Tibial nerve (tissue), 4 donors: ENCODE data around the gene ASS1. TPM values are rescaled to one million over a fixed set of nuclear protein-coding genes. Genes with fewer than 3 reads are reported as not detected.

ENCODE experiments used
- DNase-seq, 2 donors: peaks; one replicate each; pipeline ENCODE4 v3.0.0-alpha.2; 2019; ENCODE audit warnings: low spot score in 2 of 2
- H3K27ac ChIP-seq, 4 donors: fragments of 200-600 bp; sonication (generic) in 3 of 4; one replicate each; pipeline ENCODE4 v1.5.1; 2017 to 2019; ENCODE audit warnings: mild to moderate bottlenecking in 1 of 4
- H3K27me3 ChIP-seq, 2 donors: fragments of 200-600 bp; sonication (generic) in 1 of 2; one replicate each; pipeline versions ENCODE4 v1.5.1 to v1.6.0; 2017 to 2019
- H3K36me3 ChIP-seq, 3 donors: fragments of 200-600 bp; sonication (generic); one replicate each; pipeline ENCODE4 v1.5.1; 2018 to 2019
- H3K4me1 ChIP-seq, 4 donors: fragments of 200-600 bp; sonication (generic) in 3 of 4; one replicate each; pipeline ENCODE4 v1.5.1; 2017 to 2019
- H3K4me3 ChIP-seq, 4 donors: fragments of 200-600 bp; sonication (generic) in 3 of 4; one replicate each; pipeline ENCODE4 v1.5.1; 2017 to 2019; ENCODE audit warnings: mild to moderate bottlenecking in 1 of 4, moderate library complexity in 1 of 4
- H3K9me3 ChIP-seq, 4 donors: fragments of 200-600 bp; sonication (generic) in 3 of 4; one replicate each; pipeline ENCODE4 v1.5.1; 2017 to 2019
- EP300 ChIP-seq, 2 donors: sonication (generic); formaldehyde crosslinking; IDR thresholded peaks; one replicate each; pipeline ENCODE4 v1.6.1; 2017; ENCODE audit warnings: antibody characterized with exemption in 2 of 2, mild to moderate bottlenecking in 1 of 2
- POLR2A ChIP-seq, 2 donors: fragments of 450-650 bp; IDR thresholded peaks; one replicate each; pipeline ENCODE4 v1.6.1; 2017; ENCODE audit warnings: antibody characterized with exemption in 2 of 2, mild to moderate bottlenecking in 2 of 2, moderate library complexity in 2 of 2
- WGBS, 2 donors: methylation state at CpG; one replicate each; pipeline ENCODE4 v1.1.5; 2018; 5-methylcytosine and 5-hydroxymethylcytosine counted together
- total RNA-seq, 4 donors: library from RNA; depleted of rRNA; stranded (reverse); fragments of >200 nt; gene quantifications; one replicate each; pipeline ENCODE4 v1.1.0, GENCODE V29; 2016
- TF ChIP-seq, protein P1 (sequence below), 5 experiments: fragments of 200-600 bp in 3 of 5; fragments of 450-650 bp in 2 of 5; sonication (generic) in 3 of 5; IDR thresholded peaks; one replicate each; pipeline ENCODE4 v1.5.1; 2016 to 2019; ENCODE audit warnings: antibody characterized with exemption in 5 of 5, mild to moderate bottlenecking in 3 of 5, moderate library complexity in 2 of 5

The ASS1 gene
- total RNA-seq, 4 donors from 2014 or later: 170 to 375 (median 297) TPM

DNA sequence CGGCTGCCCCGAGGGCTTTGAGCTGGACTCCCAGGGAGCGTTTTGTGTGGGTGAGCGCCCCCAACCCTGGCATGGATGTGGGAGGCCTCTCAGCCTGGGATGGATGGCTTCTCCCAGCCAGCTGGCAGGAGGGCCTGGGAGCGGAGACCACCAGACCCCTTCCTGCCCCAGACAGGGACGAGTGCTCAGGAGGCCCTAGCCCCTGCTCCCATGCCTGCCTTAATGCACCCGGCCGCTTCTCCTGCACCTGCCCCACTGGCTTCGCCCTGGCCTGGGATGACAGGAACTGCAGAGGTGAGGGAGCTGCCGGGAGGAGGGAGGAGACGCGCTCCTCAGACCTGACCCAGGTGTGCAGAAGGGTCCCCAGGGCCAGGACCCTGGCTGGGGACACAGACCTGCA, 17.4 kb upstream of the ASS1 start:
- no peak for DNase-seq
- H3K9me3 ChIP-seq: peaks cover 0 to 22% (median 0%) of the 10 kb centered on the region in 4 donors
- TF ChIP-seq, protein P1, sequence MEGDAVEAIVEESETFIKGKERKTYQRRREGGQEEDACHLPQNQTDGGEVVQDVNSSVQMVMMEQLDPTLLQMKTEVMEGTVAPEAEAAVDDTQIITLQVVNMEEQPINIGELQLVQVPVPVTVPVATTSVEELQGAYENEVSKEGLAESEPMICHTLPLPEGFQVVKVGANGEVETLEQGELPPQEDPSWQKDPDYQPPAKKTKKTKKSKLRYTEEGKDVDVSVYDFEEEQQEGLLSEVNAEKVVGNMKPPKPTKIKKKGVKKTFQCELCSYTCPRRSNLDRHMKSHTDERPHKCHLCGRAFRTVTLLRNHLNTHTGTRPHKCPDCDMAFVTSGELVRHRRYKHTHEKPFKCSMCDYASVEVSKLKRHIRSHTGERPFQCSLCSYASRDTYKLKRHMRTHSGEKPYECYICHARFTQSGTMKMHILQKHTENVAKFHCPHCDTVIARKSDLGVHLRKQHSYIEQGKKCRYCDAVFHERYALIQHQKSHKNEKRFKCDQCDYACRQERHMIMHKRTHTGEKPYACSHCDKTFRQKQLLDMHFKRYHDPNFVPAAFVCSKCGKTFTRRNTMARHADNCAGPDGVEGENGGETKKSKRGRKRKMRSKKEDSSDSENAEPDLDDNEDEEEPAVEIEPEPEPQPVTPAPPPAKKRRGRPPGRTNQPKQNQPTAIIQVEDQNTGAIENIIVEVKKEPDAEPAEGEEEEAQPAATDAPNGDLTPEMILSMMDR (IDR thresholded peaks at IDR 0.05): no peak
- no peak for TF ChIP-seq EP300 (IDR thresholded peaks at IDR 0.05)
- no peak for TF ChIP-seq POLR2A (IDR thresholded peaks at IDR 0.05)
- WGBS, 2 donors: 81 to 92% methylated on average over 9 to 11 of the region's 12 CpGs
- peaks cover 0 to 3% of the 10 kb centered on the region in 2 donors for H3K27me3 ChIP-seq
- H3K27ac ChIP-seq: no peak overlapping the region
- H3K36me3 ChIP-seq: no peaks in the 10 kb centered on the region
- peaks cover 0 to 6% (median 0%) of the 10 kb centered on the region in 4 donors for H3K4me1 ChIP-seq
- no peak overlapping the region for H3K4me3 ChIP-seq

DNA sequence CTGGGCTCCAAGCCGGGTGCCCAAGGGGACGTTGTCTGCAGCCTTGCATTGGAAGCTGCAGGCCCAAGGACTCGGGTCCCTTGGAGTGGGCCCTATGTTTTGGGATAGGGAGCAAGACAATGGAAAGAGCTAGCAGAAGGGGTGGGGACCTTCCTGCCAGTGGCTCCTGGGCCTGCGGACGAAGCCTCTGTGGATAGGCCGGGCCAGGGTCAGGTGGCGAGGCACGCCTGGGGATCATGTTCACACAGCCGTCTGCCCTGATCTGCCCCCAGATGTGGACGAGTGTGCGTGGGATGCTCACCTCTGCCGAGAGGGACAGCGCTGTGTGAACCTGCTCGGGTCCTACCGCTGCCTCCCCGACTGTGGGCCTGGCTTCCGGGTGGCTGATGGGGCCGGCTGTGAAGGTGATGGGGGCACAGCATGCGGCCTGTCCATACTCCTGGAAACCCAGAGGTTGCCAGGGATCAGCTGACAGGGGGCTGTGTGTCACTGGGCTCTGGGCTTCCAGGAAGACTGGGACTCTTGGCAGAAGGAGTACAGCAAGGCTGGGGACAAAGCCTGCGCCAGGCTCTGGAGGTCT, 16.6 kb upstream of the ASS1 start:
- Histone ChIP-seq H3K36me3 (no peaks in the 10 kb centered on the region), H3K4me3 (no peak overlapping the region), H3K27me3 (peaks cover 0 to 9% of the 10 kb centered on the region in 2 donors), H3K9me3 (peaks cover 0 to 22% (median 0%) of the 10 kb centered on the region in 4 donors), H3K27ac (no peak overlapping the region), H3K4me1 (peaks cover 0 to 11% (median 1%) of the 10 kb centered on the region in 4 donors)
- 85 to 91% methylated on average over 12 to 18 of the region's 20 CpGs for WGBS, 2 donors
- no peak for DNase-seq
- no peak for TF ChIP-seq EP300 (IDR thresholded peaks at IDR 0.05)
- TF ChIP-seq POLR2A (IDR thresholded peaks at IDR 0.05): no peak
- TF ChIP-seq, protein P1 (IDR thresholded peaks at IDR 0.05): no peak

DNA sequence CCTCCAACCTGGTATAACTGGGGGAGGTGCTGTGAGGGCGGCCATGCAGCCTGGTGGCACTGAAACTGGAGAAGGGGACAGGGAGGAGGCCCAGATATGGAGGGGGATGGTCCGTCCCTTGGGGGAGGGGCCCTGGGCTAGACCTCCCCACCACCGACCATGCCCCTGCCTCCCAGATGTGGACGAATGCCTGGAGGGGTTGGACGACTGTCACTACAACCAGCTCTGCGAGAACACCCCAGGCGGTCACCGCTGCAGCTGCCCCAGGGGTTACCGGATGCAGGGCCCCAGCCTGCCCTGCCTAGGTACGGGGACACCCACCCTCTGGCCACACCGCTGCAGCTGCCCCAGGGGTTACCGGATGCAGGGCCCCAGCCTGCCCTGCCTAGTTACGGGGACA, 15.4 kb upstream of the ASS1 start:
- Histone ChIP-seq H3K9me3 (peaks cover 0 to 22% (median 0%) of the 10 kb centered on the region in 4 donors), H3K4me3 (no peak overlapping the region), H3K27me3 (peaks cover 0 to 19% of the 10 kb centered on the region in 2 donors), H3K36me3 (no peaks in the 10 kb centered on the region), H3K4me1 (peaks cover 0 to 19% (median 4%) of the 10 kb centered on the region in 4 donors), H3K27ac (no peak overlapping the region)
- 68 to 74% methylated on average over 6 to 13 of the region's 13 CpGs for WGBS, 2 donors
- no peak for DNase-seq
- no peak for TF ChIP-seq EP300 (IDR thresholded peaks at IDR 0.05)
- TF ChIP-seq, protein P1 (IDR thresholded peaks at IDR 0.05): no peak
- no peak for TF ChIP-seq POLR2A (IDR thresholded peaks at IDR 0.05)

DNA sequence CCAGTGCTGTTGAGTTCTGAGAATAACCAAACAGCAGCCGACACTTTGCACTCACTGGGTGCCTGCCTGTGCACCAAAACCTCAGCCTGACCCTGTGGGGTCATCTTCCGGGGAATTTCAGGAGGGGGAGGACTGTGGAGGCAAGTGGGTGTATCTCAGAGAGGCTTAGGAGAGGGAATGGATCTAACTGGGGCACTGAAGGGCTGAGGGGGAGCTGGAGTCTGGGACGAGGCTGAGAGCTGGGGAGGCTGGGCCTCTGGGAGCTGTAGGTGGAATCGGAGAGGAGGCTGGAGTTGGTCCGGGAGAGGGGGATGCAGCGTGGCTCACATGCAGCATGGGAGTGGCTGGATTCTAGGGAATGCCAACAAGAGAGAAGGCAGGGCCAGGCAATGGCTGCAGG, 14.9 kb upstream of the ASS1 start:
- TF ChIP-seq, protein P1 (IDR thresholded peaks at IDR 0.05): no peak
- TF ChIP-seq EP300 (IDR thresholded peaks at IDR 0.05) (no peak), POLR2A (IDR thresholded peaks at IDR 0.05) (no peak)
- Histone ChIP-seq H3K36me3 (no peaks in the 10 kb centered on the region), H3K27me3 (peaks cover 0 to 19% of the 10 kb centered on the region in 2 donors), H3K4me3 (no peak overlapping the region), H3K27ac (no peak overlapping the region), H3K9me3 (peaks cover 0 to 22% (median 0%) of the 10 kb centered on the region in 4 donors), H3K4me1 (peaks cover 0 to 19% (median 4%) of the 10 kb centered on the region in 4 donors)
- WGBS, 2 donors: 78% methylated on average over 6 of the region's 6 CpGs
- DNase-seq: no peak

DNA sequence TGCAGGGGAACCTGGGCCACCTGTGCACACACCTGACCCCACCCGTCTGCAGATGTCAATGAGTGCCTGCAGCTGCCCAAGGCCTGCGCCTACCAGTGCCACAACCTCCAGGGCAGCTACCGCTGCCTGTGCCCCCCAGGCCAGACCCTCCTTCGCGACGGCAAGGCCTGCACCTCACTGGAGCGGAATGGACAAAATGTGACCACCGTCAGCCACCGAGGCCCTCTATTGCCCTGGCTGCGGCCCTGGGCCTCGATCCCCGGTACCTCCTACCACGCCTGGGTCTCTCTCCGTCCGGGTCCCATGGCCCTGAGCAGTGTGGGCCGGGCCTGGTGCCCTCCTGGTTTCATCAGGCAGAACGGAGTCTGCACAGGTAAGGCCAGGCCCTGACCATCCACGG, 14.5 kb upstream of the ASS1 start:
- Histone ChIP-seq H3K4me3 (no peak overlapping the region), H3K4me1 (peaks cover 0 to 19% (median 4%) of the 10 kb centered on the region in 4 donors), H3K27ac (no peak overlapping the region), H3K36me3 (no peaks in the 10 kb centered on the region), H3K9me3 (peaks cover 0 to 22% (median 0%) of the 10 kb centered on the region in 4 donors), H3K27me3 (peaks cover 0 to 19% of the 10 kb centered on the region in 2 donors)
- no peak for DNase-seq
- TF ChIP-seq POLR2A (IDR thresholded peaks at IDR 0.05) (no peak), EP300 (IDR thresholded peaks at IDR 0.05) (no peak)
- TF ChIP-seq, protein P1 (IDR thresholded peaks at IDR 0.05): no peak
- 93 to 97% methylated on average over 2 to 14 of the region's 18 CpGs for WGBS, 2 donors
